Measurements from ENCODE around the gene NKAIN2. TPM values are rescaled to one million over a fixed set of nuclear protein-coding genes. Genes with fewer than 3 reads are reported as not detected.

The NKAIN2 gene
- total RNA-seq (2022), result not detected in 2 replicates
- Bru-seq, nascent RNA, result percentile 5 among the genes with signal in this experiment
- percentile 8 among the genes with signal in this experiment for BruChase-seq, experiment 1, labeled RNA remaining after a 6-hour chase
- percentile 6 among the genes with signal in this experiment for BruChase-seq, experiment 2, labeled RNA remaining after a 2-hour chase
- long read RNA-seq, partial matches to known transcripts, result 0 of 1 reads
- long read RNA-seq, other reads (novel, unspliced or antisense), result 1 of 1 reads

DNA sequence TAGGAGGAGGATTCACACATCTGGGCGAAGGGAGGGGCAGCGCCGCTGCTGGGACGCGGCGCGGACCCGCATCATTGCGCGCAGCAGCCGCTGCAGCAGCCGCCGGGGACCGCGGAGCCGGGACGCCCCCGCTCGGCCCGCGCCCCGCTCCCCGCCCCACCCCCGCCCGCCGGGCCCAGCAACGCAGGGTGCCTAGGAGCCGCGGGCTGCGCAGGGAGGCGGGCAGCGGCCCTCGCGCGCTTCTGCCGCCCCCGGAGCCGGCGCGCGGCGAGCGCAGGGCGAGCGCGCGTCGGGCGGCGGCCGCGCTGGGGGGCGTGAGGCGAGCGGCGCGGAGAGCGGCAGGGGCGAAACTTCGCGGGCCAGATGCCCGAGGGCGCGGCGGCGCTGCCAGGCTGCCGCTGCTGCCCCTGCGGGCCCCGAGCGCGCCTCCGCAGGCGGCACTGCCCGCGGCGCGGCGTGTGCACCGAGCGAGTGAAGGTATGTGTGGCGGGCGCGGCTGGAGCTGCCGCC lies at the start of gene NKAIN2:
Gene NKAIN2, plus strand, starts transcription at position 362 of the 510 bp plus-strand sequence.
- CTCF ChIA-PET, result interaction anchor here (1.6 kb wide), 1 partner anchor 163 kb away, joined by 11 read pairs; no protein-coding TSS in a partner anchor
- TF ChIP-seq, protein P1, sequence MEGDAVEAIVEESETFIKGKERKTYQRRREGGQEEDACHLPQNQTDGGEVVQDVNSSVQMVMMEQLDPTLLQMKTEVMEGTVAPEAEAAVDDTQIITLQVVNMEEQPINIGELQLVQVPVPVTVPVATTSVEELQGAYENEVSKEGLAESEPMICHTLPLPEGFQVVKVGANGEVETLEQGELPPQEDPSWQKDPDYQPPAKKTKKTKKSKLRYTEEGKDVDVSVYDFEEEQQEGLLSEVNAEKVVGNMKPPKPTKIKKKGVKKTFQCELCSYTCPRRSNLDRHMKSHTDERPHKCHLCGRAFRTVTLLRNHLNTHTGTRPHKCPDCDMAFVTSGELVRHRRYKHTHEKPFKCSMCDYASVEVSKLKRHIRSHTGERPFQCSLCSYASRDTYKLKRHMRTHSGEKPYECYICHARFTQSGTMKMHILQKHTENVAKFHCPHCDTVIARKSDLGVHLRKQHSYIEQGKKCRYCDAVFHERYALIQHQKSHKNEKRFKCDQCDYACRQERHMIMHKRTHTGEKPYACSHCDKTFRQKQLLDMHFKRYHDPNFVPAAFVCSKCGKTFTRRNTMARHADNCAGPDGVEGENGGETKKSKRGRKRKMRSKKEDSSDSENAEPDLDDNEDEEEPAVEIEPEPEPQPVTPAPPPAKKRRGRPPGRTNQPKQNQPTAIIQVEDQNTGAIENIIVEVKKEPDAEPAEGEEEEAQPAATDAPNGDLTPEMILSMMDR (IDR thresholded peaks at IDR 0.05; ENCODE audit: unreplicated experiment), result no peak
- H3K27me3 Mint-ChIP-seq (ENCODE audit: unreplicated experiment), result peaks cover 16% of the 10 kb centered on the region
- DNase-seq, result no peak
- H3K4me3 Mint-ChIP-seq (ENCODE audit: low read depth, unreplicated experiment), result peak within 1 kb of the TSS; percentile 78
- H3K4me1 Mint-ChIP-seq (ENCODE audit: low read depth, unreplicated experiment), result no peaks in the 10 kb centered on the region
- H3K9me3 Mint-ChIP-seq (ENCODE audit: low read depth, unreplicated experiment), result no peaks in the 10 kb centered on the region
- H3K27ac Mint-ChIP-seq (ENCODE audit: unreplicated experiment), result no peak within 1 kb of the TSS
- intact Hi-C loops (cut with micrococcal nuclease; ENCODE audit: unreplicated experiment), result loop anchor here (2.0 kb wide), 1 partner anchor 993 kb away; no protein-coding TSS in a partner anchor
- no TSS peak for BruUV-seq (replicated peaks)
- peaks cover 12% of the 10 kb centered on the region for H3K36me3 Mint-ChIP-seq (ENCODE audit: insufficient read depth, unreplicated experiment)

DNA sequence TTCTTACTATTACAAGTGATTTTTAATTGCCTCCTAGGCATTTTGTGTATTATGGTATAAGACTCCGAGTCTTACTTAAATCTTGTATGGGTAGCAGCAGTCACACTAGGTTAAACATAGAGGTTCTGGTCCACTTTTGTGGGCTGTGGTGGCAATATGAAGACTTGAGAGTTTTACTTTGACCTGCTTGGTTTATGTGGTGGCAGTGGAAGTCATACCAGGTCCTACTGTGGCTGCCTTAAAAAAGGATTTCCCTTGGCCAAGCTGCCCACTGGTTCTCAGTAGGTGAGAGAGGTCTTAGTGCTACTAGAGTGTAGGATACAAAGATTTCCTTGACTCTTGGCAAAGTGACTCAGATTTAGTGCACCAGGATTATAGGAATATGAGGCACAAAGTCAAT lies 44.2 kb upstream of the NKAIN2 start:
- Mint-ChIP-seq H3K9me3 (ENCODE audit: low read depth, unreplicated experiment) (no peaks in the 10 kb centered on the region), H3K27me3 (ENCODE audit: unreplicated experiment) (no peaks in the 10 kb centered on the region), H3K4me1 (ENCODE audit: low read depth, unreplicated experiment) (no peaks in the 10 kb centered on the region), H3K36me3 (ENCODE audit: insufficient read depth, unreplicated experiment) (no peaks in the 10 kb centered on the region), H3K27ac (ENCODE audit: unreplicated experiment) (no peak overlapping the region), H3K4me3 (ENCODE audit: low read depth, unreplicated experiment) (no peak overlapping the region)
- no TSS peak for BruUV-seq (replicated peaks)
- intact Hi-C loops (cut with micrococcal nuclease; ENCODE audit: unreplicated experiment), result no loop called here
- CTCF ChIA-PET, result no interaction called here
- no peak for DNase-seq
- TF ChIP-seq, protein P1 (IDR thresholded peaks at IDR 0.05; ENCODE audit: unreplicated experiment), result no peak

DNA sequence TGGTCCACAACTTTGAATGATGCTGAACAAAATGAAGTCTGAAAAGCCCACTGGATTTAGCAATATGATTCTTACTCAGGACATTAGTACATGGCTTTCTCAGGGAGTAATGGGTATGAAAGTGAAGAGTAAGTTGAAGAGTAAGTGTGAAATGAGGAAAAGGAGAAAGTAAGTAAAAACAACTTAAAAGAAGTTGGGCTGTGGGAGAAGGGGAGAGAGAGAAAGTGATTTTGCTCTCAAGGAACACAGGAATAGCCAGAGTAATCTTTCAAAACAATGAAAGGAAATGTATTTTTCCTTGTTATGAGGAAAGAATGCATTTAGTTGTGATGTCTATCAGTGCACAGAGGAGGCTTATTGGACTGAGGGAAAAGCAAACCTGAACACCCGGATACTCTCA lies 39.8 kb upstream of the NKAIN2 start:
- no peak for DNase-seq
- Mint-ChIP-seq H3K4me1 (ENCODE audit: low read depth, unreplicated experiment) (no peaks in the 10 kb centered on the region), H3K36me3 (ENCODE audit: insufficient read depth, unreplicated experiment) (no peaks in the 10 kb centered on the region), H3K4me3 (ENCODE audit: low read depth, unreplicated experiment) (no peak overlapping the region), H3K27ac (ENCODE audit: unreplicated experiment) (no peak overlapping the region), H3K27me3 (ENCODE audit: unreplicated experiment) (no peaks in the 10 kb centered on the region), H3K9me3 (ENCODE audit: low read depth, unreplicated experiment) (no peaks in the 10 kb centered on the region)
- intact Hi-C loops (cut with micrococcal nuclease; ENCODE audit: unreplicated experiment), result no loop called here
- CTCF ChIA-PET, result no interaction called here
- TF ChIP-seq, protein P1 (IDR thresholded peaks at IDR 0.05; ENCODE audit: unreplicated experiment), result no peak
- BruUV-seq (replicated peaks), result no TSS peak

DNA sequence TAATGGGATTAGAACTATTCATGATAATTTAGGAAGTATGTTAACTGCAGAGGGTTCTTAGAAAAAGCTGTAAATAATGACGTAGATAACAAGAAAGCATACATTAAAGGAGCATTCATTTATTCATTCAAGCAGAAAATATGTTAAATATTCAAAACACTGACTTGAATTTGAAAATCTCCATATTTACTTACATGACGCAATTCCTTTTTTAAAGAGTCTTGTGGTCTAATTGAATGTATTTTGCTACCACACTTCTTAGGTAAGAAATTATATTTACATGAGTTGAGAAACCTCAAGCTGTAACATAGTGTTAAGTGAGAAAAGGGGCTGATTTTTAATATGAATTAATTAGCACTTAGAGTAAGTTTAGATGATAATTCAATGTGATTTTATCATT lies 38.9 kb upstream of the NKAIN2 start:
- TF ChIP-seq, protein P1 (IDR thresholded peaks at IDR 0.05; ENCODE audit: unreplicated experiment), result no peak
- CTCF ChIA-PET, result no interaction called here
- no peaks in the 10 kb centered on the region for H3K36me3 Mint-ChIP-seq (ENCODE audit: insufficient read depth, unreplicated experiment)
- no peak overlapping the region for H3K4me3 Mint-ChIP-seq (ENCODE audit: low read depth, unreplicated experiment)
- no peak overlapping the region for H3K27ac Mint-ChIP-seq (ENCODE audit: unreplicated experiment)
- H3K4me1 Mint-ChIP-seq (ENCODE audit: low read depth, unreplicated experiment), result no peaks in the 10 kb centered on the region
- DNase-seq, result no peak
- H3K9me3 Mint-ChIP-seq (ENCODE audit: low read depth, unreplicated experiment), result no peaks in the 10 kb centered on the region
- no TSS peak for BruUV-seq (replicated peaks)
- intact Hi-C loops (cut with micrococcal nuclease; ENCODE audit: unreplicated experiment), result no loop called here
- H3K27me3 Mint-ChIP-seq (ENCODE audit: unreplicated experiment), result no peaks in the 10 kb centered on the region

Data from Calu3 (cell line).